SK-N-SH treated with all-trans-retinoic acid at 6 μM for 48 hours (cell line): ENCODE measurements around the gene LEMD2.

ENCODE experiments used
- ATAC-seq: fragments of 200-7000 bp; cut with Tn5 transposase; 3 replicates; pipeline ENCODE4 v1.9.1; 2020; ENCODE audit warnings: mild to moderate bottlenecking, moderate library complexity
- ARNTL ChIP-seq: fragments of 450-650 bp; formaldehyde crosslinking; IDR thresholded peaks from 2 replicates; pipeline ENCODE4 v1.5.0; 2020; ENCODE audit warnings: low read depth, mild to moderate bottlenecking, moderate library complexity, borderline replicate concordance
- BACH2 ChIP-seq: fragments of 250-450 bp; sonication (Bioruptor Pico); IDR thresholded peaks from 2 replicates; pipeline ENCODE4 v1.9.0; 2021; ENCODE audit warnings: mild to moderate bottlenecking, borderline replicate concordance
- CSDC2 ChIP-seq: fragments of 250-450 bp; sonication (Bioruptor Pico); IDR thresholded peaks from 2 replicates; pipeline ENCODE4 v1.5.0; 2020; ENCODE audit warnings: mild to moderate bottlenecking, moderate library complexity
- ISL1 ChIP-seq: fragments of 250-450 bp; sonication (Bioruptor Pico); IDR thresholded peaks from 2 replicates; pipeline ENCODE4 v2.1.2; 2022; ENCODE audit warnings: mild to moderate bottlenecking, moderate library complexity
- OSR1 ChIP-seq: fragments of 250-450 bp; sonication (Bioruptor Pico); IDR thresholded peaks from 2 replicates; pipeline ENCODE4 v1.8.0; 2022; ENCODE audit warnings: moderate library complexity, mild to moderate bottlenecking, inconsistent platforms
- PPARA ChIP-seq: fragments of 250-450 bp; sonication (Bioruptor Pico); IDR thresholded peaks from 2 replicates; pipeline ENCODE4 v1.5.0; 2020; ENCODE audit warnings: mild to moderate bottlenecking, borderline replicate concordance
- RARB ChIP-seq: fragments of 250-450 bp; sonication (Bioruptor Pico); IDR thresholded peaks from 2 replicates; pipeline ENCODE4 v1.8.0; 2021; ENCODE audit warnings: mild to moderate bottlenecking, moderate library complexity
- SNAI2 ChIP-seq: fragments of 250-450 bp; sonication (Bioruptor Pico); IDR thresholded peaks from 2 replicates; pipeline ENCODE4 v1.5.0; 2020; ENCODE audit warnings: mild to moderate bottlenecking, moderate library complexity
- TCF4 ChIP-seq: fragments of 250-450 bp; sonication (Bioruptor Pico); IDR thresholded peaks from 2 replicates; pipeline ENCODE4 v1.8.0; 2021; ENCODE audit warnings: mild to moderate bottlenecking, moderate library complexity, borderline replicate concordance
- TOX ChIP-seq: fragments of 250-450 bp; sonication (Bioruptor Pico); IDR thresholded peaks from 2 replicates; pipeline ENCODE4 v1.8.0; 2021; ENCODE audit warnings: mild to moderate bottlenecking, moderate library complexity, borderline replicate concordance
- ZC3H10 ChIP-seq: fragments of 250-450 bp; sonication (Bioruptor Pico); IDR thresholded peaks from 2 replicates; pipeline ENCODE4 v1.5.1; 2021; ENCODE audit warnings: mild to moderate bottlenecking, moderate library complexity
- ZFP3 ChIP-seq: fragments of 250-450 bp; sonication (Bioruptor Pico); IDR thresholded peaks from 2 replicates; pipeline ENCODE4 v1.5.0; 2020; ENCODE audit warnings: mild to moderate bottlenecking, moderate library complexity
- ZFP30 ChIP-seq: fragments of 450-650 bp; formaldehyde crosslinking; IDR thresholded peaks from 2 replicates; pipeline ENCODE4 v1.5.0; 2022; ENCODE audit warnings: mild to moderate bottlenecking, moderate library complexity
- ZNF565 ChIP-seq: fragments of 450-650 bp; formaldehyde crosslinking; conservative IDR thresholded peaks from 2 replicates; pipeline ENCODE4 v1.5.0; 2020; ENCODE audit warnings: low read depth, mild to moderate bottlenecking, moderate library complexity
- ZNF70 ChIP-seq: fragments of 450-650 bp; formaldehyde crosslinking; IDR thresholded peaks from 2 replicates; pipeline ENCODE4 v1.5.0; 2020; ENCODE audit warnings: mild to moderate bottlenecking, moderate library complexity
- ZNF8 ChIP-seq: fragments of 450-650 bp; formaldehyde crosslinking; IDR thresholded peaks from 2 replicates; pipeline ENCODE4 v1.5.0; 2020; ENCODE audit warnings: mild to moderate bottlenecking, moderate library complexity
- TF ChIP-seq, protein P1 (sequence below): fragments of 250-450 bp; sonication (Bioruptor Pico); IDR thresholded peaks from 2 replicates; pipeline ENCODE4 v1.8.0; 2021; ENCODE audit warnings: low read depth, mild to moderate bottlenecking, moderate library complexity, borderline replicate concordance
- TF ChIP-seq, protein P2 (sequence below): fragments of 250-450 bp; sonication (Bioruptor Pico); IDR thresholded peaks from 2 replicates; pipeline ENCODE4 v1.5.1; 2021; ENCODE audit warnings: mild to moderate bottlenecking, moderate library complexity
- TF ChIP-seq, protein P3 (sequence below): fragments of 250-450 bp; sonication (Bioruptor Pico); IDR thresholded peaks from 2 replicates; pipeline ENCODE4 v1.8.0; 2020; ENCODE audit warnings: mild to moderate bottlenecking, moderate library complexity, borderline replicate concordance
- TF ChIP-seq, protein P4 (sequence below): fragments of 250-450 bp; sonication (Bioruptor Pico); IDR thresholded peaks from 2 replicates; pipeline ENCODE4 v1.5.0; 2020; ENCODE audit warnings: mild to moderate bottlenecking, moderate library complexity

LEMD2 gene

DNA sequence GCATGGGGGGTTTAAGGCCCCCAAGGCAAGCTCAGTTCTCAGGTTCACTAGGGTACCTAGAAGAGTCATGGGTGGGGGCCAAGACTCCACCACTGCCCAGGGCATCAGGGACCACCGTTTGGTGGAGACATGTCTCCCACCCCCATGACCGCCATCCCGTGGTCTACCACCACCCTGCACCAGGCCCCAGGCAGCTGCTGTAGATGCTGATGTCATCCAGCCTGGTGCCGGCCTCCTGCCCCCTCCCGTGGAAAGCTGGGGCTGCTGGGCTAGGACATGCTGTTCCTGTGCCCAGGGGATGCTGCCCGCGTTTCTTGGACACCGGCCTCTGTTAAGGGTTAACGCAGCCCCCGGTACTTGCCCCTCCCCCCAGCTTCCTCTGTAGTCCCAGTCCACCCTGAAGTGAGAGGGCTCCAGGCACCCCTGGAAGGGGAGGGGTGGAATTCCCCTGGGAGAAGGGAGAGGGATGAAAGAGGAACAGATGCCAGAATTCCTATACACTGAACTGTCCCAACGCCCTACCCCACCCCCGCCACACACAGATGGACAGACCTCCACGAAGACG lies 42.8 kb downstream of the LEMD2 start:
- no peak for TF ChIP-seq RARB (CRISPR knock-in tag)
- no peak for TF ChIP-seq ZFP3
- TF ChIP-seq ZFP30 (CRISPR knock-in tag) = no peak
- TF ChIP-seq ISL1 = no peak
- peak; percentile 41 for ATAC-seq

DNA sequence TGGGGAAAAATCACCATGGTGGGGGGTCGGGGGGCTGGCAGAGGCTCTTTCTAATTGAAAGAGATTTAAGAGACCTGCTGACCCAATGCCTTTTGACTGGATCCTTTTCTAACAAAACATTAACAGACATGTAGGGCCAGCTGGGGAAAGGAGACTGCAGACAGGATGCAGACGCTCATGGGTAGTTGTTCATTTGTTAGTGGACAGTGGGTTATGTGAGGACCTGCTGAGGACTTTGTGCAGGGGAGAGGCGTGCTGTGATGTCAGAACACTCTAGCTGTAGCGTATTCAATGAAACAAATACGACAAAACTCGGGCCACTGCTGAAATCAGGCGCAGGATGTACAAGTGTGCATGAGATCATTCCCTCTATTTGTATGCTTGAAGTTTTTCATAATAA lies 43.4 kb downstream of the LEMD2 start:
- TF ChIP-seq TCF4 (CRISPR knock-in tag) (no peak), ZFP3 (no peak), ISL1 (no peak), BACH2 (CRISPR knock-in tag) (no peak), ZNF8 (CRISPR knock-in tag) (no peak), ZNF565 (CRISPR knock-in tag) (no peak), PPARA (CRISPR knock-in tag) (no peak), RARB (CRISPR knock-in tag) (no peak), ARNTL (CRISPR knock-in tag) (no peak), ZFP30 (CRISPR knock-in tag) (no peak), ZNF70 (CRISPR knock-in tag) (no peak), SNAI2 (CRISPR knock-in tag) (no peak), CSDC2 (CRISPR knock-in tag) (no peak), TOX (CRISPR knock-in tag) (no peak)
- TF ChIP-seq, protein P1, sequence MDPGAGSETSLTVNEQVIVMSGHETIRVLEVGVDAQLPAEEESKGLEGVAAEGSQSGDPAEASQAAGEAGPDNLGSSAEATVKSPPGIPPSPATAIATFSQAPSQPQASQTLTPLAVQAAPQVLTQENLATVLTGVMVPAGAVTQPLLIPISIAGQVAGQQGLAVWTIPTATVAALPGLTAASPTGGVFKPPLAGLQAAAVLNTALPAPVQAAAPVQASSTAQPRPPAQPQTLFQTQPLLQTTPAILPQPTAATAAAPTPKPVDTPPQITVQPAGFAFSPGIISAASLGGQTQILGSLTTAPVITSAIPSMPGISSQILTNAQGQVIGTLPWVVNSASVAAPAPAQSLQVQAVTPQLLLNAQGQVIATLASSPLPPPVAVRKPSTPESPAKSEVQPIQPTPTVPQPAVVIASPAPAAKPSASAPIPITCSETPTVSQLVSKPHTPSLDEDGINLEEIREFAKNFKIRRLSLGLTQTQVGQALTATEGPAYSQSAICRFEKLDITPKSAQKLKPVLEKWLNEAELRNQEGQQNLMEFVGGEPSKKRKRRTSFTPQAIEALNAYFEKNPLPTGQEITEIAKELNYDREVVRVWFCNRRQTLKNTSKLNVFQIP (CRISPR knock-in tag) = no peak
- no peak for ATAC-seq

DNA sequence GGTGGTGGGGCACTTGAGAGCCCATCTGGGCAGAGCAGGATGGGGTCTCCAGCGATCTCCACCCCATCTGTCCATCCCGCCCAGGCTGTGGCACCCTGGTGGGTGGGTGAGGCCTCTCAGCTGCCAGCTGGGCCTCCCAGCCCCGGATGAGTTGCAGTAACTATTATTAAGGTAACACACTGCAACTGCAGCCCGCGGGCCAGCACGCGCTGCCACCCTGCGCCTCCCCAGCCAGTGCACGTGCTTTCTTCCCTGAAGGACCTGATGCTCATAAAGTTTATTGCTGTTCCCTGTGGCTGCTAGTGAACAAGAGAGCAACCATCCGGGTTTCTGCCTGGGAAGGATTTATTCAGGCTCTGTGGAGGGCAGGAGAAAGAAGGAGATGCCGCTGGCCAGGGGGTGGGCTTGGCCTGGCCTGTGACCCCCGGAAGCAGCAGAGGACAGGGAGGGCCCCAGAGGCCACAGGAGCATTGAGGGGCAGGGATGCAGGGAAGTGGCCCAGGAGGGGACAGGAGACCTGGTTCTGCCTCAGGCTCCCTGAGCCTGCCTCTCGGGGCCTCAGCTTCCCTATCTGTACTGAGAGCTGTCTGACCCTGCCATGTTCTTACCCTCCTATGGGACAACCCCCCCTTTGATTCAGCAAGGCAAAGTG lies 43.9 kb downstream of the LEMD2 start:
- no peak; the same call in 2 of the 3 replicates for ATAC-seq
- no peak for TF ChIP-seq ZC3H10 (CRISPR knock-in tag)
- TF ChIP-seq ZFP3 = no peak
- no peak for TF ChIP-seq OSR1 (CRISPR knock-in tag)
- TF ChIP-seq ISL1 = no peak
- TF ChIP-seq ZFP30 (CRISPR knock-in tag) = no peak
- TF ChIP-seq, protein P2, sequence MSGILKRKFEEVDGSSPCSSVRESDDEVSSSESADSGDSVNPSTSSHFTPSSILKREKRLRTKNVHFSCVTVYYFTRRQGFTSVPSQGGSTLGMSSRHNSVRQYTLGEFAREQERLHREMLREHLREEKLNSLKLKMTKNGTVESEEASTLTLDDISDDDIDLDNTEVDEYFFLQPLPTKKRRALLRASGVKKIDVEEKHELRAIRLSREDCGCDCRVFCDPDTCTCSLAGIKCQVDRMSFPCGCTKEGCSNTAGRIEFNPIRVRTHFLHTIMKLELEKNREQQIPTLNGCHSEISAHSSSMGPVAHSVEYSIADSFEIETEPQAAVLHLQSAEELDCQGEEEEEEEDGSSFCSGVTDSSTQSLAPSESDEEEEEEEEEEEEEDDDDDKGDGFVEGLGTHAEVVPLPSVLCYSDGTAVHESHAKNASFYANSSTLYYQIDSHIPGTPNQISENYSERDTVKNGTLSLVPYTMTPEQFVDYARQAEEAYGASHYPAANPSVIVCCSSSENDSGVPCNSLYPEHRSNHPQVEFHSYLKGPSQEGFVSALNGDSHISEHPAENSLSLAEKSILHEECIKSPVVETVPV = no peak
- TF ChIP-seq, protein P3, sequence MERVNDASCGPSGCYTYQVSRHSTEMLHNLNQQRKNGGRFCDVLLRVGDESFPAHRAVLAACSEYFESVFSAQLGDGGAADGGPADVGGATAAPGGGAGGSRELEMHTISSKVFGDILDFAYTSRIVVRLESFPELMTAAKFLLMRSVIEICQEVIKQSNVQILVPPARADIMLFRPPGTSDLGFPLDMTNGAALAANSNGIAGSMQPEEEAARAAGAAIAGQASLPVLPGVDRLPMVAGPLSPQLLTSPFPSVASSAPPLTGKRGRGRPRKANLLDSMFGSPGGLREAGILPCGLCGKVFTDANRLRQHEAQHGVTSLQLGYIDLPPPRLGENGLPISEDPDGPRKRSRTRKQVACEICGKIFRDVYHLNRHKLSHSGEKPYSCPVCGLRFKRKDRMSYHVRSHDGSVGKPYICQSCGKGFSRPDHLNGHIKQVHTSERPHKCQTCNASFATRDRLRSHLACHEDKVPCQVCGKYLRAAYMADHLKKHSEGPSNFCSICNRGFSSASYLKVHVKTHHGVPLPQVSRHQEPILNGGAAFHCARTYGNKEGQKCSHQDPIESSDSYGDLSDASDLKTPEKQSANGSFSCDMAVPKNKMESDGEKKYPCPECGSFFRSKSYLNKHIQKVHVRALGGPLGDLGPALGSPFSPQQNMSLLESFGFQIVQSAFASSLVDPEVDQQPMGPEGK (CRISPR knock-in tag) = no peak
- TF ChIP-seq, protein P4, sequence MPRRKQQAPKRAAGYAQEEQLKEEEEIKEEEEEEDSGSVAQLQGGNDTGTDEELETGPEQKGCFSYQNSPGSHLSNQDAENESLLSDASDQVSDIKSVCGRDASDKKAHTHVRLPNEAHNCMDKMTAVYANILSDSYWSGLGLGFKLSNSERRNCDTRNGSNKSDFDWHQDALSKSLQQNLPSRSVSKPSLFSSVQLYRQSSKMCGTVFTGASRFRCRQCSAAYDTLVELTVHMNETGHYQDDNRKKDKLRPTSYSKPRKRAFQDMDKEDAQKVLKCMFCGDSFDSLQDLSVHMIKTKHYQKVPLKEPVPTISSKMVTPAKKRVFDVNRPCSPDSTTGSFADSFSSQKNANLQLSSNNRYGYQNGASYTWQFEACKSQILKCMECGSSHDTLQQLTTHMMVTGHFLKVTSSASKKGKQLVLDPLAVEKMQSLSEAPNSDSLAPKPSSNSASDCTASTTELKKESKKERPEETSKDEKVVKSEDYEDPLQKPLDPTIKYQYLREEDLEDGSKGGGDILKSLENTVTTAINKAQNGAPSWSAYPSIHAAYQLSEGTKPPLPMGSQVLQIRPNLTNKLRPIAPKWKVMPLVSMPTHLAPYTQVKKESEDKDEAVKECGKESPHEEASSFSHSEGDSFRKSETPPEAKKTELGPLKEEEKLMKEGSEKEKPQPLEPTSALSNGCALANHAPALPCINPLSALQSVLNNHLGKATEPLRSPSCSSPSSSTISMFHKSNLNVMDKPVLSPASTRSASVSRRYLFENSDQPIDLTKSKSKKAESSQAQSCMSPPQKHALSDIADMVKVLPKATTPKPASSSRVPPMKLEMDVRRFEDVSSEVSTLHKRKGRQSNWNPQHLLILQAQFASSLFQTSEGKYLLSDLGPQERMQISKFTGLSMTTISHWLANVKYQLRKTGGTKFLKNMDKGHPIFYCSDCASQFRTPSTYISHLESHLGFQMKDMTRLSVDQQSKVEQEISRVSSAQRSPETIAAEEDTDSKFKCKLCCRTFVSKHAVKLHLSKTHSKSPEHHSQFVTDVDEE = no peak
- TF ChIP-seq TCF4 (CRISPR knock-in tag) = no peak
- no peak for TF ChIP-seq TOX (CRISPR knock-in tag)
